WTC11 (cell line): Measurements from ENCODE around the gene TMEM221. TPM values are rescaled to one million over a fixed set of nuclear protein-coding genes. Genes with fewer than 3 reads are reported as not detected.
A peak's percentile ranks its signal among the peaks of the same experiment; 100 is the strongest.

Experiments
- ATAC-seq: fragments of 200-7000 bp; cut with Tn5 transposase; 2 replicates; pipeline ENCODE4 v1.10.0; 2021; ENCODE audit warnings: mild to moderate bottlenecking, moderate library complexity
- CTCF ChIA-PET: fragments of 300-600 bp; sonication (Branson Sonifier 250); formaldehyde crosslinking; loops from one replicate; lab custom pipeline; 2021; ENCODE audit warnings: antibody characterized with exemption; lab: Charles Lee
- POLR2A ChIA-PET: fragments of 350-600 bp; sonication (Branson Sonifier 250); formaldehyde crosslinking; loops from one replicate; lab custom pipeline; 2021; ENCODE audit warnings: antibody characterized with exemption; lab: Charles Lee
- DNase-seq: peaks from one replicate; pipeline ENCODE4 v3.0.0; 2021; ENCODE audit warnings: low spot score
- H3K27ac Mint-ChIP-seq: 2 replicates; pipeline ENCODE4 v1.8.0; 2021; ENCODE audit warnings: mixed read lengths
- H3K27me3 Mint-ChIP-seq: 2 replicates; pipeline ENCODE4 v1.8.0; 2021; ENCODE audit warnings: low read depth, mild to moderate bottlenecking, moderate library complexity, mixed read lengths
- H3K36me3 Mint-ChIP-seq: 2 replicates; pipeline ENCODE4 v1.8.0; 2021; ENCODE audit warnings: mixed read lengths
- H3K4me1 Mint-ChIP-seq: 2 replicates; pipeline ENCODE4 v1.8.0; 2022; ENCODE audit warnings: mixed read lengths
- H3K4me3 Mint-ChIP-seq: 2 replicates; pipeline ENCODE4 v1.8.0; 2021; ENCODE audit warnings: mild to moderate bottlenecking, moderate library complexity, mixed read lengths
- H3K9me3 Mint-ChIP-seq: 2 replicates; pipeline ENCODE4 v1.8.0; 2021; ENCODE audit warnings: mixed read lengths
- AFF4 ChIP-seq: sonication (generic); formaldehyde crosslinking; IDR thresholded peaks from 2 replicates; pipeline ENCODE4 v1.8.1; 2023; ENCODE audit warnings: mild to moderate bottlenecking, missing genetic modification reagents, borderline replicate concordance
- ARID4B ChIP-seq: sonication (generic); formaldehyde crosslinking; IDR thresholded peaks from 2 replicates; pipeline ENCODE4 v1.8.0; 2023; ENCODE audit warnings: missing genetic modification reagents, mild to moderate bottlenecking, borderline replicate concordance
- CDX4 ChIP-seq: fragments of 250-450 bp; sonication (Bioruptor Pico); IDR thresholded peaks from 2 replicates; pipeline ENCODE4 v1.9.0; 2021; ENCODE audit warnings: moderate library complexity, mild to moderate bottlenecking, inconsistent platforms, borderline replicate concordance
- E2F5 ChIP-seq: sonication (generic); formaldehyde crosslinking; IDR thresholded peaks from 2 replicates; pipeline ENCODE4 v1.8.1; 2022; ENCODE audit warnings: mild to moderate bottlenecking, moderate library complexity, missing genetic modification reagents
- EMX1 ChIP-seq: fragments of 250-450 bp; sonication (Bioruptor Pico); IDR thresholded peaks from 2 replicates; pipeline ENCODE4 v1.8.0; 2021; ENCODE audit warnings: mild to moderate bottlenecking
- ESRRA ChIP-seq: sonication (generic); formaldehyde crosslinking; IDR thresholded peaks from 2 replicates; pipeline ENCODE4 v1.8.1; 2022; ENCODE audit warnings: mild to moderate bottlenecking, missing genetic modification reagents, borderline replicate concordance
- ETV6 ChIP-seq: sonication (generic); formaldehyde crosslinking; IDR thresholded peaks from 2 replicates; pipeline ENCODE4 v1.8.1; 2022; ENCODE audit warnings: mild to moderate bottlenecking, missing genetic modification reagents
- FOXJ3 ChIP-seq: sonication (generic); formaldehyde crosslinking; IDR thresholded peaks from 2 replicates; pipeline ENCODE4 v1.9.0; 2021; ENCODE audit warnings: missing genetic modification reagents, mild to moderate bottlenecking, borderline replicate concordance
- GTF2I ChIP-seq: fragments of 250-450 bp; sonication (Bioruptor Pico); conservative IDR thresholded peaks from 2 replicates; pipeline ENCODE4 v1.4.0; 2021; ENCODE audit warnings: mild to moderate bottlenecking
- IRF1 ChIP-seq: sonication (generic); formaldehyde crosslinking; IDR thresholded peaks from 2 replicates; pipeline ENCODE4 v1.8.0; 2023; ENCODE audit warnings: missing genetic modification reagents
- JUN ChIP-seq: sonication (generic); formaldehyde crosslinking; IDR thresholded peaks from 2 replicates; pipeline ENCODE4 v1.8.0; 2023; ENCODE audit warnings: mild to moderate bottlenecking, missing genetic modification reagents
- NFATC4 ChIP-seq: fragments of 250-450 bp; sonication (Bioruptor Pico); IDR thresholded peaks from 2 replicates; pipeline ENCODE4 v1.9.0; 2021; ENCODE audit warnings: mild to moderate bottlenecking
- NFE2L1 ChIP-seq: sonication (generic); formaldehyde crosslinking; IDR thresholded peaks from 2 replicates; pipeline ENCODE4 v1.8.1; 2023; ENCODE audit warnings: missing genetic modification reagents
- SMAD4 ChIP-seq: sonication (generic); formaldehyde crosslinking; IDR thresholded peaks from 2 replicates; pipeline ENCODE4 v1.8.0; 2022; ENCODE audit warnings: mild to moderate bottlenecking, missing genetic modification reagents
- TCF7 ChIP-seq: sonication (generic); formaldehyde crosslinking; IDR thresholded peaks from 2 replicates; pipeline ENCODE4 v1.8.0; 2022; ENCODE audit warnings: mild to moderate bottlenecking, low read depth, missing genetic modification reagents, moderate library complexity
- USF2 ChIP-seq: sonication (generic); formaldehyde crosslinking; IDR thresholded peaks from 2 replicates; pipeline ENCODE4 v1.8.1; 2023; ENCODE audit warnings: mild to moderate bottlenecking, missing genetic modification reagents, moderate library complexity
- ZNF121 ChIP-seq: sonication (generic); formaldehyde crosslinking; IDR thresholded peaks from 2 replicates; pipeline ENCODE4 v1.8.0; 2023; ENCODE audit warnings: missing genetic modification reagents
- ZNF425 ChIP-seq: fragments of 250-450 bp; sonication (Bioruptor Pico); conservative IDR thresholded peaks from 2 replicates; pipeline ENCODE4 v1.9.0; 2021; ENCODE audit warnings: mild to moderate bottlenecking
- total RNA-seq: library from RNA; stranded (reverse); gene quantifications from 3 replicates; pipeline ENCODE4 v1.2.3, GENCODE V29; 2021

The TMEM221 gene
- total RNA-seq, 1 experiment from 2014 or later = 1.2 TPM

- CTCF ChIA-PET = no interaction called here
- POLR2A ChIA-PET = no interaction called here
- Mint-ChIP-seq H3K4me3 (no peak overlapping the region), H3K4me1 (peaks cover 45% of the 10 kb centered on the region), H3K27ac (peak overlapping the region; percentile 96; the same call in 1 of the 2 replicates), H3K36me3 (no peaks in the 10 kb centered on the region), H3K9me3 (no peaks in the 10 kb centered on the region), H3K27me3 (peaks cover 31% of the 10 kb centered on the region)
- no peak for ATAC-seq
- no peak for TF ChIP-seq USF2 (CRISPR knock-in tag)
- TF ChIP-seq ESRRA (CRISPR knock-in tag) = no peak
- TF ChIP-seq TCF7 (CRISPR knock-in tag) = no peak
- no peak for TF ChIP-seq NFATC4 (CRISPR knock-in tag)
- no peak for TF ChIP-seq E2F5 (CRISPR knock-in tag)
- TF ChIP-seq ETV6 (CRISPR knock-in tag) = no peak
- no peak for TF ChIP-seq NFE2L1
- TF ChIP-seq AFF4 = no peak
- no peak for TF ChIP-seq IRF1 (CRISPR knock-in tag)
- no peak for TF ChIP-seq FOXJ3 (CRISPR knock-in tag)
- TF ChIP-seq JUN = no peak
- no peak for TF ChIP-seq ZNF121 (CRISPR knock-in tag)
- no peak for TF ChIP-seq CDX4 (CRISPR knock-in tag)
- TF ChIP-seq ARID4B = no peak
- TF ChIP-seq ZNF425 (CRISPR knock-in tag) = no peak
- no peak for TF ChIP-seq GTF2I
- TF ChIP-seq EMX1 (CRISPR knock-in tag) = no peak
- TF ChIP-seq SMAD4 = no peak
- DNase-seq = no peak
These were observed 34.4 kb downstream of the TMEM221 start for GRCh38 chr19:17414097-17414496.
